ENCODE measurements around the gene CCDC69. TPM values are rescaled to one million over a fixed set of nuclear protein-coding genes. Genes with fewer than 3 reads are reported as not detected.
"Not testable (repeated sequence)": the region's sequence is repeated elsewhere in the genome, so short reads cannot be mapped to it uniquely, and the experiment has no call there.

The CCDC69 gene
- total RNA-seq, 2 donors from 2014 or later, result 39.1 to 75.3 TPM

- Histone ChIP-seq H3K27me3 (replicated peaks; ENCODE audit: insufficient read depth) (no peaks in the 10 kb centered on the region), H3K36me3 (peaks cover 4% of the 10 kb centered on the region), H3K27ac (no peak overlapping the region), H3K9me3 (no peaks in the 10 kb centered on the region), H3K4me1 (ENCODE audit: control insufficient read depth in 1 of 2, low read depth in 2 of 2) (no peaks in the 10 kb centered on the region), H3K4me3 (no peak overlapping the region)
- no peak for TF ChIP-seq CTCF (IDR thresholded peaks at IDR 0.05)
- DNase-seq (ENCODE audit: low spot score) (no peak), ATAC-seq (ENCODE audit: insufficient number of reproducible peaks, low FRiP score, low read depth) (no peak)
Observed at GRCh38 chr5:151199581-151200185, 24.2 kb downstream of the CCDC69 start.

- Histone ChIP-seq H3K4me3 (no peak overlapping the region), H3K4me1 (ENCODE audit: control insufficient read depth in 1 of 2, low read depth in 2 of 2) (no peaks in the 10 kb centered on the region), H3K27ac (no peak overlapping the region), H3K9me3 (no peaks in the 10 kb centered on the region), H3K36me3 (peaks cover 4% of the 10 kb centered on the region), H3K27me3 (replicated peaks; ENCODE audit: insufficient read depth) (no peaks in the 10 kb centered on the region)
- ATAC-seq (ENCODE audit: insufficient number of reproducible peaks, low FRiP score, low read depth) (no peak), DNase-seq (ENCODE audit: low spot score) (no peak)
- no peak for TF ChIP-seq CTCF (IDR thresholded peaks at IDR 0.05)
Observed at GRCh38 chr5:151198861-151199260, 25.0 kb downstream of the CCDC69 start.

GRCh38 chr5:151197291-151197600 lies 26.6 kb downstream of the CCDC69 start:
- not testable (repeated sequence) for H3K4me3 ChIP-seq; H3K27ac ChIP-seq; H3K36me3 ChIP-seq; ATAC-seq (ENCODE audit: insufficient number of reproducible peaks, low FRiP score, low read depth); H3K4me1 ChIP-seq (ENCODE audit: control insufficient read depth in 1 of 2, low read depth in 2 of 2); H3K9me3 ChIP-seq; DNase-seq (ENCODE audit: low spot score); H3K27me3 ChIP-seq (replicated peaks; ENCODE audit: insufficient read depth)

GRCh38 chr5:151196556-151197290 lies 27.2 kb downstream of the CCDC69 start:
- no peaks in the 10 kb centered on the region for H3K9me3 ChIP-seq
- DNase-seq (ENCODE audit: low spot score) (no peak), ATAC-seq (ENCODE audit: insufficient number of reproducible peaks, low FRiP score, low read depth) (no peak)
- no peak overlapping the region for H3K4me3 ChIP-seq
- no peaks in the 10 kb centered on the region for H3K4me1 ChIP-seq (ENCODE audit: control insufficient read depth in 1 of 2, low read depth in 2 of 2)
- H3K36me3 ChIP-seq, result peaks cover 4% of the 10 kb centered on the region
- TF ChIP-seq CTCF (IDR thresholded peaks at IDR 0.05), result no peak
- H3K27ac ChIP-seq, result no peak overlapping the region
- H3K27me3 ChIP-seq (replicated peaks; ENCODE audit: insufficient read depth), result no peaks in the 10 kb centered on the region

- DNase-seq (ENCODE audit: low spot score), result no peak
- H3K36me3 ChIP-seq, result no peaks in the 10 kb centered on the region
Observed at GRCh38 chr5:151195622-151196021, 28.3 kb downstream of the CCDC69 start.

More at GRCh38 chr5:151195622-151196021, 28.3 kb downstream of the CCDC69 start:
- no peak overlapping the region for H3K27ac ChIP-seq
- H3K4me1 ChIP-seq (ENCODE audit: control insufficient read depth in 1 of 2, low read depth in 2 of 2), result no peaks in the 10 kb centered on the region
- H3K4me3 ChIP-seq, result no peak overlapping the region
- TF ChIP-seq CTCF (IDR thresholded peaks at IDR 0.05), result no peak
- H3K27me3 ChIP-seq (replicated peaks; ENCODE audit: insufficient read depth), result no peaks in the 10 kb centered on the region
- ATAC-seq (ENCODE audit: insufficient number of reproducible peaks, low FRiP score, low read depth), result no peak
- no peaks in the 10 kb centered on the region for H3K9me3 ChIP-seq
